Astrocyte (in vitro differentiated cells and primary cell): ENCODE results near the gene GPR39. TPM values are rescaled to one million over a fixed set of nuclear protein-coding genes. Genes with fewer than 3 reads are reported as not detected.

Experiments used
- DNase-seq: peaks from one replicate; pipeline ENCODE4 v3.0.0-alpha.2; 2010; ENCODE audit warnings: low read depth
- FAIRE-seq: peaks from 2 replicates; lab custom pipeline; 2011; peaks lifted over from hg19 to GRCh38; lab: Jason Lieb, UNC
- H2AFZ ChIP-seq: 2 replicates; pipeline ENCODE4 v1.6.0; 2012; ENCODE audit warnings: low read depth, low read length, inconsistent platforms
- H3K27ac ChIP-seq: 2 replicates; pipeline ENCODE4 v1.5.1; 2011; ENCODE audit warnings: low read depth, low read length, inconsistent platforms
- H3K27me3 ChIP-seq: 2 replicates; pipeline ENCODE4 v1.6.0; 2011; ENCODE audit warnings: low read length, inconsistent platforms; ENCODE audit not compliant: insufficient read depth
- H3K36me3 ChIP-seq: 2 replicates; pipeline ENCODE4 v1.5.1; 2011; ENCODE audit warnings: low read length, inconsistent platforms; ENCODE audit not compliant: insufficient read depth
- H3K4me1 ChIP-seq: 2 replicates; pipeline ENCODE4 v1.5.1; 2011; ENCODE audit warnings: low read length, inconsistent platforms; ENCODE audit not compliant: insufficient read depth
- H3K4me2 ChIP-seq: 2 replicates; pipeline ENCODE4 v1.6.0; 2012; ENCODE audit warnings: low read length, inconsistent platforms
- H3K4me3 ChIP-seq: 2 replicates; pipeline ENCODE4 v1.5.1; 2011; ENCODE audit warnings: low read depth, mild to moderate bottlenecking, low read length, inconsistent platforms; ENCODE audit not compliant: insufficient read depth
- H3K79me2 ChIP-seq: 2 replicates; pipeline ENCODE4 v1.6.0; 2012; ENCODE audit warnings: mild to moderate bottlenecking, low read length, inconsistent platforms; ENCODE audit not compliant: insufficient read depth
- H3K9ac ChIP-seq: 2 replicates; pipeline ENCODE4 v1.6.0; 2012; ENCODE audit warnings: mild to moderate bottlenecking, low read length, inconsistent platforms
- H3K9me3 ChIP-seq: 2 replicates; pipeline ENCODE4 v1.5.1; 2012; ENCODE audit warnings: low read depth, mild to moderate bottlenecking, low read length, inconsistent platforms; ENCODE audit not compliant: insufficient read depth
- H4K20me1 ChIP-seq: 2 replicates; pipeline ENCODE4 v1.6.0; 2012; ENCODE audit warnings: low read length, inconsistent platforms; ENCODE audit not compliant: insufficient read depth
- H3K27ac Mint-ChIP-seq: one replicate; pipeline ENCODE4 v1.8.0; 2021; ENCODE audit warnings: mild to moderate bottlenecking, mixed read lengths; ENCODE audit not compliant: unreplicated experiment
- H3K27me3 Mint-ChIP-seq: one replicate; pipeline ENCODE4 v1.8.0; 2021; ENCODE audit warnings: low read depth, mixed read lengths; ENCODE audit not compliant: unreplicated experiment
- H3K36me3 Mint-ChIP-seq: one replicate; pipeline ENCODE4 v1.8.0; 2021; ENCODE audit warnings: low read depth, mixed read lengths; ENCODE audit not compliant: unreplicated experiment
- H3K4me1 Mint-ChIP-seq: one replicate; pipeline ENCODE4 v1.8.0; 2021; ENCODE audit warnings: low read depth, mixed read lengths; ENCODE audit not compliant: unreplicated experiment
- H3K4me3 Mint-ChIP-seq: one replicate; pipeline ENCODE4 v1.8.0; 2021; ENCODE audit warnings: mild to moderate bottlenecking, moderate library complexity, mixed read lengths; ENCODE audit not compliant: unreplicated experiment
- H3K9me3 Mint-ChIP-seq: one replicate; pipeline ENCODE4 v1.8.0; 2021; ENCODE audit warnings: mild to moderate bottlenecking, mixed read lengths; ENCODE audit not compliant: unreplicated experiment
- CTCF ChIP-seq: IDR thresholded peaks from 2 replicates; pipeline ENCODE4 v1.5.1; 2011; ENCODE audit warnings: low read depth, mild to moderate bottlenecking, inconsistent platforms, low read length, moderate library complexity; ENCODE audit not compliant: insufficient read depth
- EZH2 ChIP-seq: IDR thresholded peaks from 2 replicates; pipeline ENCODE4 v1.6.1; 2012; ENCODE audit warnings: mild to moderate bottlenecking, low read length, inconsistent platforms; ENCODE audit not compliant: insufficient read depth
- total RNA-seq: library from RNA; stranded (reverse); gene quantifications from 2 replicates; pipeline ENCODE4 v1.2.1, GENCODE V29; 2021

Gene GPR39
- total RNA-seq, 1 donor from 2014 or later: 4.4 TPM

- FAIRE-seq (no peak), DNase-seq (no peak)
- peaks cover 17% of the 10 kb centered on the region for H3K79me2 ChIP-seq
- no peaks in the 10 kb centered on the region for H4K20me1 ChIP-seq
- H3K27ac Mint-ChIP-seq: no peak overlapping the region
- no peaks in the 10 kb centered on the region for H3K27me3 ChIP-seq
- no peak overlapping the region for H3K4me3 ChIP-seq
- H3K36me3 Mint-ChIP-seq: peaks cover 5% of the 10 kb centered on the region
- no peaks in the 10 kb centered on the region for H3K4me1 ChIP-seq
- H3K27me3 Mint-ChIP-seq: peaks cover 2% of the 10 kb centered on the region
- H3K4me3 Mint-ChIP-seq: no peak overlapping the region
- TF ChIP-seq CTCF (no peak), EZH2 (no peak)
- H3K4me1 Mint-ChIP-seq: peaks cover 4% of the 10 kb centered on the region
- no peaks in the 10 kb centered on the region for H3K36me3 ChIP-seq
- H3K9me3 Mint-ChIP-seq: peaks cover 3% of the 10 kb centered on the region
- no peak overlapping the region for H3K9ac ChIP-seq
- H3K4me2 ChIP-seq: no peak overlapping the region
- no peaks in the 10 kb centered on the region for H3K9me3 ChIP-seq
- no peak overlapping the region for H3K27ac ChIP-seq
- no peak overlapping the region for H2AFZ ChIP-seq
Observed at GRCh38 chr2:132426656-132427055, 10.1 kb downstream of the GPR39 start.

- Histone ChIP-seq H3K27ac (no peak overlapping the region), H3K9ac (no peak overlapping the region), H3K79me2 (peaks cover 13% of the 10 kb centered on the region), H3K36me3 (no peaks in the 10 kb centered on the region), H3K4me3 (no peak overlapping the region), H3K4me2 (no peak overlapping the region), H3K27me3 (no peaks in the 10 kb centered on the region), H3K4me1 (no peaks in the 10 kb centered on the region), H2AFZ (no peak overlapping the region), H3K9me3 (no peaks in the 10 kb centered on the region), H4K20me1 (no peaks in the 10 kb centered on the region)
- FAIRE-seq: no peak
- Mint-ChIP-seq H3K9me3 (peaks cover 4% of the 10 kb centered on the region), H3K27me3 (peaks cover 2% of the 10 kb centered on the region), H3K4me1 (no peaks in the 10 kb centered on the region), H3K27ac (no peak overlapping the region), H3K4me3 (no peak overlapping the region), H3K36me3 (peaks cover 2% of the 10 kb centered on the region)
- TF ChIP-seq EZH2 (no peak), CTCF (no peak)
- no peak for DNase-seq
Observed at GRCh38 chr2:132429351-132429750, 12.7 kb downstream of the GPR39 start.

GRCh38 chr2:132429941-132430573, 13.5 kb downstream of the GPR39 start:
- no peaks in the 10 kb centered on the region for H3K4me1 Mint-ChIP-seq
- no peak overlapping the region for H3K4me3 ChIP-seq
- FAIRE-seq: no peak
- no peaks in the 10 kb centered on the region for H3K9me3 ChIP-seq
- H3K4me1 ChIP-seq: no peaks in the 10 kb centered on the region
- peaks cover 2% of the 10 kb centered on the region for H3K36me3 Mint-ChIP-seq
- peaks cover 13% of the 10 kb centered on the region for H3K79me2 ChIP-seq
- no peak for DNase-seq
- peaks cover 2% of the 10 kb centered on the region for H3K27me3 Mint-ChIP-seq
- H3K36me3 ChIP-seq: no peaks in the 10 kb centered on the region
- no peaks in the 10 kb centered on the region for H4K20me1 ChIP-seq
- H3K4me3 Mint-ChIP-seq: no peak overlapping the region
- no peak overlapping the region for H3K27ac Mint-ChIP-seq
- no peak overlapping the region for H2AFZ ChIP-seq
- no peak overlapping the region for H3K4me2 ChIP-seq
- no peak overlapping the region for H3K27ac ChIP-seq
- peaks cover 4% of the 10 kb centered on the region for H3K9me3 Mint-ChIP-seq
- H3K9ac ChIP-seq: no peak overlapping the region
- TF ChIP-seq CTCF: no peak
- TF ChIP-seq EZH2: no peak
- no peaks in the 10 kb centered on the region for H3K27me3 ChIP-seq
